Uterine smooth muscle cell (primary cell): ENCODE measurements around the gene NSD2. TPM values are rescaled to one million over a fixed set of nuclear protein-coding genes. Genes with fewer than 3 reads are reported as not detected.

Source experiments
- total RNA-seq: library from RNA; depleted of rRNA; stranded (reverse); fragments of >200 nt; gene quantifications from 2 replicates; pipeline ENCODE4 v1.2.3, GENCODE V29; 2014

The NSD2 gene
- total RNA-seq: 89.1 and 144 TPM in 2 replicates

DNA sequence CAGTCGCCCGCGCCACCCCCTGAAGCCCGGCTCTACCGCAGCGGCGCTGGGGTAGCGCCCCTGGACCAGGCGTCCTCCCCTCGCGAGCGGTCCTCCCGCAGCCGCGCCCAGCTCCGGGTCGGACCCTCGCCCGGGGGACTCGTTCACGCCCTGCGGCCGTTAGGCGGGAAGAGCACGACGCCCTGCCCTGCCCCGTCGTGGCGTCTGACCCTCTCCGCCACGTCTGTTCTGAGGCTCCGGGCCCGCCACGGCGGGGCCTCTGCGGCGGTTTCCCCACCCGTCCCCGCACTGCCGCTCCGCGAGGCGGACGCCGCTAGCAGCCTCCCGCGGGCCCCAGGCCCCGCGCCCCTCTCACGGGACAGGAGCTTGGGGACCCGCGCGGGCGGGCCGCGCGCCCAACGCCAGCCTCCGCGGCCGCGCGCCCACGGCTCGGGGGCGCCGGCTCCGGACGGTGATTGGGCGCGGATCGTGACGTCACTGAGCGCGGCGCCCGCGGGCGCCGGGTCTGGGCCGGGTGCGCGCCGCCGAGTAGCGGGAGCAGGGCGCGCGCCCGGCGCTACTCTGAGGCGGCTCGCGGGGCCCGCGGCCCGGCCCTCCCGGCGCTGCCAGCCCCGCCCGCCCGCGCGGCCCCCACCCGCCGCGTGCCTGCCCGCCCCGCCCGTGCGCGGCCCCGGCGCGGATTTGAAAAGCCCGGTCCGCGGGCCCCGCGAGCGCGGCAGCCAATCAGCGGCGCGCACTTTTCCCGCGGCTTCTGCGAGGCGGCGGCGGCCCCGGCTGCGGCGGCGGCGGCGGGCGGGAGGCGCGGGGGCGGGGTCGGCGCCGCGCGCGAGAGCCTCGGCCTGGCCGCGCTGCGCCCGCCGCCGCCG is at the start of gene NSD2:
Gene NSD2, plus strand, starts transcription at position 816 of the 866 bp plus-strand sequence. CDS start 29,262 bp downstream, outside the sequence.

DNA sequence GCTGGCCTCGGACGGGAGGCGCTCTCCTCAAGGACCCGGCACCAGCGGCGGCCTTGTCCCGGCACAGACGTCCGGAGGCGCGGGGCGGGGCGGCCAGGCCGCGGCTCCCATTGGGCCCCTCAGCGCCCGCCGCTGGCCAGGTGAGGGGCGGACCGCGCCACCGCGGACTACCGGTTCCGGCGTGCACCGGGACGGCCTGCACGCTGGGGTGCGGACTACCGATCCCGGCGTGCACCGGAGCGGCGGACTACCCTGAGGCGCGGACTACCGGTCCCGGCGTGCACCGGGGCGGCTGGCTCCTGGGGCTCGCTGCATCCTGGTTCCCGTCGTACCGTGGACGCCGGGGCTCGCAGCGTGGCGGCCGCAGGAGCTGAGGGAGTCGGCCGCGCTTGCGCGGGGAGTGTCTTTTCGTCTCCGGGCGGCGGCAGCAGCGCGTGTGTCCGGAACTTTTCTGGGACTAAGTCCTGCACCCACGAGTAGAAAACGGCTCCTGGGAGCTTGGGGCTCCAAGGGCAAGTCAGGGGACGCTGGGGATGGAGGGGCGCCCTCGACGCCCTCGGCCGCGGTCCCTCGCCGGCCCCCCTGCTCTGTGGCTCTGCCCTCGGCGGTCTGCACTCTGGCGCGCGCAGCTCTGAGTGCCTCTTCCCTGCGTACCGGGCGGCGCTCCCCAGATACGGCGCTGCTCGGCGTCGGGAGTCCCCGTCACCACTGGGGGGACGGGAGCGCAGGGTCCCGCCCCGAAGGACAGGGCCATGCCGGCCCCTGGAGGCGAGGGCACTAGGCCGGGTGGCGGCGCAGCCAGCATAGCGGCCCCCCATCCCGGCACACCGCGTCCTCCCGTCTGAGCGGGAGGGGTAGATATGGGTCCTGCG is 14.9 kb upstream of the NSD2 start, which contains the start of gene LETM1:
Gene LETM1, minus strand, starts transcription at position 86 of the 872 bp plus-strand sequence. CDS start 206 bp downstream, outside the sequence.

DNA sequence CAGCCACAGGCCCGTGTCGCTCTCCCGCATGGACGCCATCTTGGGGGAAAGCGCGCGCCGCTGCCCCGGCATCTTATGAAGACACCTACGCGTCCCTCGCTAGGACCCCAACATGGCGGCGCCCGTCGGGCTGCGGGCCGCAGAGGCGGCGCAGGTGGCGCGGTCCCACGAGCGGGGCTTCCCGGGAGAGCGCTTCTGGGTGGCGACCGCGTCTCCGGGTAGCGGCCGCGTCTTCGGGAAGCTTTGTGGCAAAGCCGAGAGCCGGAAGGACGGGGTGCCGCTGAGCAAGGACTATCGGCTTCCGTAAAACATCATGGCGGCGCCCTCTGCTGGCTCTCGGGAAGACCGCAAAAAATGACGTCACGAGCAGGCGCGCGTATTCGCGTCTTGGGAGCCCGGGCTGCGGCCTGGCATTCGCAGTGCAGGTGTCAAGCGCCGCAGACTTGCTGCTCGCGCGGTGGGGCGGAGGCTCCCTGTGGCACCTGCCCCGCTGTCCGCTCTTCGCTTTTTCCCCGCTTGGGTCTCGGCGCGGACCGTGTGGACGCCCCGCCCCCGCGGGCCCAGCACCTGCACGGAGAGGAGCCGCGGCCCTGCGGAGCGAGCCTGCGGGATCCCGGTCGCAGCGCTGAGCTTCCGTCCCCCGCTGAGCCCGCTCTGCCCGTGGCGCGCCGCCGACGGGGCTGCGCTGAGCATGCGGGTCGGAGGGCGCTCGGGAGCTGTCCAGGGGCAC is 137.9 kb downstream of the NSD2 start, which contains the start of gene NELFA:
Gene NELFA, minus strand, starts transcription at position 54 of the 730 bp plus-strand sequence. Its CDS starts 15 bp downstream, at position 39.

Other genes starting within 250 kb of the NSD2 start
- 3.1 and 4.0 TPM in 2 replicates for gene FAM53A, start 187.1 kb upstream of the NSD2 start, total RNA-seq
- gene SLBP, start 159.1 kb upstream of the NSD2 start, total RNA-seq: 49.4 and 94.5 TPM in 2 replicates
- gene TMEM129, start 150.1 kb upstream of the NSD2 start, total RNA-seq: 33.8 and 43.9 TPM in 2 replicates
- gene TACC3, start 149.9 kb upstream of the NSD2 start, total RNA-seq: 12.9 and 46.7 TPM in 2 replicates
- gene FGFR3, start 78.1 kb upstream of the NSD2 start, total RNA-seq: 0.25 and 0.44 TPM in 2 replicates
- 81.4 and 96.8 TPM in 2 replicates for gene LETM1, start 15.2 kb upstream of the NSD2 start, total RNA-seq
- gene NELFA, start 137.6 kb downstream of the NSD2 start, total RNA-seq: 12.7 and 15.5 TPM in 2 replicates
- under 0.01 and 0.12 TPM in 2 replicates for gene NAT8L, start 187.9 kb downstream of the NSD2 start, total RNA-seq